Endothelial cell (in vitro differentiated cells): ENCODE results near the gene RSRP1. TPM values are rescaled to one million over a fixed set of nuclear protein-coding genes. Genes with fewer than 3 reads are reported as not detected.

Source experiments
- DNase-seq: peaks from one replicate; pipeline ENCODE4 v3.0.0; 2021; ENCODE audit warnings: low spot score
- H3K27ac Mint-ChIP-seq: one replicate; pipeline ENCODE4 v1.8.0; 2021; ENCODE audit warnings: mixed read lengths, inconsistent platforms; ENCODE audit not compliant: unreplicated experiment
- H3K27me3 Mint-ChIP-seq: one replicate; pipeline ENCODE4 v1.8.0; 2021; ENCODE audit warnings: mild to moderate bottlenecking, moderate library complexity, mixed read lengths, inconsistent platforms; ENCODE audit not compliant: unreplicated experiment
- H3K36me3 Mint-ChIP-seq: one replicate; pipeline ENCODE4 v1.8.0; 2021; ENCODE audit warnings: mild to moderate bottlenecking, low read depth, mixed read lengths, inconsistent platforms; ENCODE audit not compliant: unreplicated experiment
- H3K4me1 Mint-ChIP-seq: one replicate; pipeline ENCODE4 v1.8.0; 2021; ENCODE audit warnings: mild to moderate bottlenecking, mixed read lengths, inconsistent platforms; ENCODE audit not compliant: unreplicated experiment
- H3K4me3 Mint-ChIP-seq: one replicate; pipeline ENCODE4 v1.8.0; 2021; ENCODE audit warnings: mild to moderate bottlenecking, mixed read lengths, inconsistent platforms; ENCODE audit not compliant: unreplicated experiment
- H3K9me3 Mint-ChIP-seq: one replicate; pipeline ENCODE4 v1.8.0; 2021; ENCODE audit warnings: mixed read lengths, inconsistent platforms; ENCODE audit not compliant: unreplicated experiment
- CTCF ChIP-seq: fragments of 200-600 bp; sonication (generic); IDR thresholded peaks from one replicate; pipeline ENCODE4 v1.5.0; 2021; ENCODE audit warnings: antibody characterized with exemption; ENCODE audit not compliant: unreplicated experiment
- total RNA-seq: library from RNA; stranded (reverse); fragmentation: NEBNext Ultra II Directional; extraction: Animal tissue kit (Norgen Biotek cat#: 25700); gene quantifications from one replicate; pipeline ENCODE4 v1.2.1, GENCODE V29; 2021; ENCODE audit not compliant: unreplicated experiment

The RSRP1 gene
- total RNA-seq, 1 donor from 2014 or later = 119 TPM

GRCh38 chr1:25198663-25199252 is 48.5 kb downstream of the RSRP1 start:
- H3K4me1 Mint-ChIP-seq = peaks cover 8% of the 10 kb centered on the region
- no peak for DNase-seq
- peaks cover 9% of the 10 kb centered on the region for H3K27me3 Mint-ChIP-seq
- H3K36me3 Mint-ChIP-seq = no peaks in the 10 kb centered on the region
- no peak overlapping the region for H3K27ac Mint-ChIP-seq
- H3K4me3 Mint-ChIP-seq = no peak overlapping the region
- H3K9me3 Mint-ChIP-seq = no peaks in the 10 kb centered on the region
- TF ChIP-seq CTCF = no peak

GRCh38 chr1:25197982-25198662 is 49.1 kb downstream of the RSRP1 start:
- TF ChIP-seq CTCF = no peak
- Mint-ChIP-seq H3K27ac (no peak overlapping the region), H3K4me1 (peaks cover 8% of the 10 kb centered on the region), H3K4me3 (no peak overlapping the region), H3K36me3 (no peaks in the 10 kb centered on the region), H3K9me3 (no peaks in the 10 kb centered on the region), H3K27me3 (peaks cover 9% of the 10 kb centered on the region)
- DNase-seq = no peak

GRCh38 chr1:25197235-25197975 is 49.8 kb downstream of the RSRP1 start:
- Mint-ChIP-seq H3K9me3 (no peaks in the 10 kb centered on the region), H3K36me3 (no peaks in the 10 kb centered on the region), H3K27ac (no peak overlapping the region), H3K4me1 (peaks cover 8% of the 10 kb centered on the region), H3K27me3 (peaks cover 9% of the 10 kb centered on the region), H3K4me3 (no peak overlapping the region)
- no peak for DNase-seq
- TF ChIP-seq CTCF = no peak

- TF ChIP-seq CTCF = no peak
- H3K27ac Mint-ChIP-seq = no peak overlapping the region
- no peak overlapping the region for H3K4me3 Mint-ChIP-seq
- H3K27me3 Mint-ChIP-seq = peaks cover 9% of the 10 kb centered on the region
- no peaks in the 10 kb centered on the region for H3K9me3 Mint-ChIP-seq
- H3K36me3 Mint-ChIP-seq = no peaks in the 10 kb centered on the region
- peaks cover 8% of the 10 kb centered on the region for H3K4me1 Mint-ChIP-seq
- DNase-seq = no peak
Observed at GRCh38 chr1:25196830-25197229, 50.4 kb downstream of the RSRP1 start.

GRCh38 chr1:25195835-25196234 is 51.4 kb downstream of the RSRP1 start:
- no peak for TF ChIP-seq CTCF
- no peaks in the 10 kb centered on the region for H3K36me3 Mint-ChIP-seq
- H3K27ac Mint-ChIP-seq = no peak overlapping the region
- DNase-seq = no peak
- H3K27me3 Mint-ChIP-seq = peaks cover 6% of the 10 kb centered on the region
- H3K4me1 Mint-ChIP-seq = peaks cover 8% of the 10 kb centered on the region
- no peak overlapping the region for H3K4me3 Mint-ChIP-seq
- no peaks in the 10 kb centered on the region for H3K9me3 Mint-ChIP-seq
